ENCODE results near the gene CACNA1C.

The CACNA1C gene

DNA sequence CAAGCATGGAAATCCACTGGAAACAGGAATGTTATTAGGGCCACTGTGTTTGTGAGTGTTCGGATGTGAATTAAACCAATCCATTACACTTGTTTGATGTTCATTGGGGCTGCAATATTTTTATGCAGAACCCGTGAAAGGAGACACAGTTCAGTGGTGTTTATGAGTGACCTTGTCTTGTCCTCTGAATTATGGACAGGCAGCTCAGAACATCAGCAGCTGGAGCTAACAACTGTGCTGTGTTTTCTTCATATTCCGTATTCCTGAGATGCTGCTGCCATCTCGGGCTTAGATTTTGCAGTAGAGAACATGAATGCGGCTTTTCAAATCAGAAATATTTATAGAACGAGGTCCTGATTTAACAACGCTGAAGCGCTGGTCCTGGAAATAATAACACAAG lies 20.3 kb upstream of the CACNA1C start:
- no peak overlapping the region for H3K4me3 ChIP-seq (ENCODE audit: low read depth, low read length)
- no peak for DNase-seq (ENCODE audit: low read depth)

DNA sequence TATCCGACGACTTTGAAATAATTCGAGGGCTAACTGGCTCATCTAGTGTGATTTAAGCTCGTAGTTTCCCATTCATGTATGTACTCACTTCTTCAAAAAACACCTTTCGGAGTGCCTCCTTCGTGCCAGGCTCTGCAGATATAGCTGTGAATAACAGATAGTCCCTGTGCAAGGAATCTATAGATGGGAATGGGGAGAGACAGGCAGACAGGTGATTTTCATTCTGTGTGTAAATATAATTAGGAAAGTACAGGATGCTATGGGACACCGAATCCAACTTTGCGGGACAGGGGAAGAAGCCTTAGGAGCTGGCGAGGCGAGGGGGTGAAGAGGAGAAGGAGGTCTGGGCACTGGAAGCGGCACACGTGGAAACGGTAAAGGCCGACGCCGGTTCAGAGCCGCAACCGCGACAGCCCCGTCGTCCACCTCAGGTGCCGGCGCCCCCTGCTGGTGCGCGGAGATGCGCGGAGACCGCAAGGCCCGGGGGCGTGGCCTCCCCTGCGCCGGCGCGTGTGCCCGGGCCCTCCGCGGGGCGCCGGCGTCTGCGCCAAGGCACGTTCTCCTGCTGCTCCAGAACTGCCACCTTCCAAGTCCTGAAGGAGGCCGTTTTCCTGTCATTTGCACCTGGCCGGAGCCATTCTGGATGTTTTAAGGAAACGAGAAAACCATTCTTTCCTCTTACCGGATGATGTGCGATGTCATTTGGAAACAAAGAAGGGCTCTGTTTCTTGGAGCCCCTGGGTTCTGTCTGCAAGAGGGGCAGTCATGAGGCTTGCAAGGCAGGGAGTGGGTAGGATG lies 18.0 kb upstream of the CACNA1C start:
- DNase-seq (ENCODE audit: low read depth), result no peak
- peak overlapping the region; percentile 39 for H3K4me3 ChIP-seq (ENCODE audit: low read depth, low read length)

DNA sequence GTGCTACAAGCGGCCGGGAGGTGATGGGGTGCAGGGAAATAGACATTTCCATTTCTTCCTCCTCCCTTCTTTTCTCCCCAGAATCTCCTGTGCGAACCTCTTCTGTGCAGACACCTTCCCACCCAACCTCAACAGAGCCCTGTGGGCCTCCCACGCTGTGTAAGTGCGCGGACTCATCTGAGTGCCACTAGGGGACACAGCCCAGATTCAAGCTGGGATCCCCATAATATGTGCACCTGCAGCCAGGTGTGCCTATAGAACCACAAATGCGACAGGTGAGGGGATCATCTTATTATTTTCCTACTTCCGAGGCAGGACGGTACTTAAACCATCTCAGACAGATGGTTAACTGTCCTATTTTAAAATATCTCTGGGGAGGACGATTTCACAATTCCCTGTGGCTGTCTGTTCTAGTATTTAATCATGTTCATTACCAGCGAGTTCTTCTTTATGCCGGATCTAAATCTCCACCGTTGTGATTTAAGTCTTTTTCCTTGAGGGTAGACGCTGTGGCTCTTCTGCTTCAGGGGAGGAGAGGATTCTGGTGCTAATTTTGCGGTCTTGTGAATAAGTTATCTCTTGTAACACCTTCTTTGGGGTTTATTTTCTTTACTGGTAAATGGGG lies 17.2 kb upstream of the CACNA1C start:
- H3K4me3 ChIP-seq (ENCODE audit: low read depth, low read length), result peak overlapping the region; percentile 39
- DNase-seq (ENCODE audit: low read depth), result no peak

DNA sequence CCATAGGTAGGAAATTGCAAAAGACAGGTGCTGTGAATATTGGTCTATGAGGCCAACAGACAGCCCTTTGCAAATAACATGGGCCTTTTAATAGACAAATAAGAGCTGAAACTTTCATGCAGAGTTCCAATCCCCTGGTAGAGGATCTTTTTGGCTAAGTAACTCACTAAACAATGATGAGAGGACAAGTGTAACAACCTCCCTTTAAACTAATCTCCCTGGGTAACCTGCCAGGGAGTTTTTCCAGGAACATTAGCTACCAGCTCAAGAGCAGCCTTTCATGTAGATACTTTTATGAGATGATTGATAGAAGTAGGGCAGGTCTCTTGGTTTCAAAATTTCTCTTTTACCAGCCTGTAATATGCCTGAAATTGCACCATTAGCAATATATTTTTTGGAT lies 13.8 kb upstream of the CACNA1C start:
- no peak for DNase-seq (ENCODE audit: low read depth)
- no peak overlapping the region for H3K4me3 ChIP-seq (ENCODE audit: low read depth, low read length)

DNA sequence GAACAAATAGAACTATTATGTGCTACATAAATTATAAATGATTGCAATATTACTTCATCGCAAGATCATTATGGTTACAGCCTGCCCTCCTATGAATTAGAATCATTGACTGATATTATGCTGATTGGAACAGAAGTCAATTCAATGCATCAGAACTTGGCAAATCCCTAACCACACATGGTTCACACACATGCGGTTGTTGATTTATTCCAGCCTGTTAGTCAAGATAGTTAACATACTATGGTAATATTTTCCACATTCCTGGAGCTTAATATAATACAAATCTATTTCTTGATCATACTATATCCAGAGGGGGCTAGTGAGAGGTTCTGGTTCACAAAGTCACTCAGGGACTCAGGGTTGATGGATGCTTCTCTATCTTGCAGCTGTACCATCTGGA lies 9.7 kb upstream of the CACNA1C start:
- no peak overlapping the region for H3K4me3 ChIP-seq (ENCODE audit: low read depth, low read length)
- DNase-seq (ENCODE audit: low read depth), result no peak

DNA sequence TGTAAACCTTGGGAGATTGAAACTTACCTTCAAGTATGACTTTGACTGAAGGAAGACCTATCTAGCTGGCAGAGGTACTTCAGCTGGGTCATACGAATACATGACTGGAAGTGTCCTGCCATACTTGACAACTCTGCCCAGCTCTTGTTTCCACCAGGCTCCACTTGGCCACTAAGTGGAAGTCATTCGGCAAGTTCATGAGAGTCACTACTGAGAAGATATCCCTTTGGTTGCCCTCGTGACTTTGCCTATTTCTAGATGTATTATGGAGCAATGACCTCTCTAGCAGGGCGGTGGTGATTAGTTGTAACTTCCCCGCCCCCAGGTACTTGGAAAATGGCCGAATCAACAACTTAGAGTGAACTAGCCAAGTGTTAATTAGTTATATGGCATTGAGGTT lies 8.6 kb upstream of the CACNA1C start:
- no peak overlapping the region for H3K4me3 ChIP-seq (ENCODE audit: low read depth, low read length)
- DNase-seq (ENCODE audit: low read depth), result no peak

DNA sequence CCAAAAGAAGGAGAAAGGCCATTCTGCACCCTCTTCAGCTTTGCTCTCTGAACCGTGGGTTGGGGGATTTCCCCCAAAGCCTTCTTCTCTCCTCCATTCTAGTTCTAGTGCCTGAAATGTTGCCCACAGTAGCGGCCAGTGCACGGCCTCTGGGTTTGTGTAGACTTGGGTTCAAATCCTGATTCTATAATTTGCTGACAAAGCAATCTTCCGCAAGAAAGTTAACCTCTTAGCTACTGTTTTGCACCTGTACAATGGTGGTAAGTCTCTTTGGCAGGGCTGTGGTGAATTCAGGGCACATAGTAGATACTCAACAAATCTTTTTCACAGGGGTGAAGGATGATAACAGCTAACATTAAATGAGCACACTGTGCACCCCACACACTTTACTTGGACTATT lies 5.8 kb upstream of the CACNA1C start:
- H3K4me3 ChIP-seq (ENCODE audit: low read depth, low read length), result no peak overlapping the region
- DNase-seq (ENCODE audit: low read depth), result no peak

DNA sequence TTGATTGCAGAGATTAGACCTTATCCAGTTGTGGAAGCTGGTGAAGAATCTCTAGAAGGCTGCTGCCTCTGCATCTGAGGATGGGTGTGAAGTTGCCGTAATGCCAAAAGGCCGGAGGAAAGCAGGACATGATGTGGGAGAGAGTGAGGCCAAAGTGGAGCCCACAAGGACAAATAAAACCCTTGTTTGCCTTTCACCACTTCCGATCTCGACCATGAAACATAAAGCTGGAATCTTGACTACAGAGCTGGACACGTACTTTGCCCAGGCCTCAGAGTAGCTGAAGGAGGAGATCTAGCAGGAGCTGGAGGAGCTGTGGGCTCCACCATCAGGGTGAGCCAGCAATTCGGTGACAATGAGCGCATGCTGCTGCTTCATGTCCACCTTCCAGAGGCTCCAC lies 5.0 kb upstream of the CACNA1C start:
- no peak for DNase-seq (ENCODE audit: low read depth)
- no peak overlapping the region for H3K4me3 ChIP-seq (ENCODE audit: low read depth, low read length)

DNA sequence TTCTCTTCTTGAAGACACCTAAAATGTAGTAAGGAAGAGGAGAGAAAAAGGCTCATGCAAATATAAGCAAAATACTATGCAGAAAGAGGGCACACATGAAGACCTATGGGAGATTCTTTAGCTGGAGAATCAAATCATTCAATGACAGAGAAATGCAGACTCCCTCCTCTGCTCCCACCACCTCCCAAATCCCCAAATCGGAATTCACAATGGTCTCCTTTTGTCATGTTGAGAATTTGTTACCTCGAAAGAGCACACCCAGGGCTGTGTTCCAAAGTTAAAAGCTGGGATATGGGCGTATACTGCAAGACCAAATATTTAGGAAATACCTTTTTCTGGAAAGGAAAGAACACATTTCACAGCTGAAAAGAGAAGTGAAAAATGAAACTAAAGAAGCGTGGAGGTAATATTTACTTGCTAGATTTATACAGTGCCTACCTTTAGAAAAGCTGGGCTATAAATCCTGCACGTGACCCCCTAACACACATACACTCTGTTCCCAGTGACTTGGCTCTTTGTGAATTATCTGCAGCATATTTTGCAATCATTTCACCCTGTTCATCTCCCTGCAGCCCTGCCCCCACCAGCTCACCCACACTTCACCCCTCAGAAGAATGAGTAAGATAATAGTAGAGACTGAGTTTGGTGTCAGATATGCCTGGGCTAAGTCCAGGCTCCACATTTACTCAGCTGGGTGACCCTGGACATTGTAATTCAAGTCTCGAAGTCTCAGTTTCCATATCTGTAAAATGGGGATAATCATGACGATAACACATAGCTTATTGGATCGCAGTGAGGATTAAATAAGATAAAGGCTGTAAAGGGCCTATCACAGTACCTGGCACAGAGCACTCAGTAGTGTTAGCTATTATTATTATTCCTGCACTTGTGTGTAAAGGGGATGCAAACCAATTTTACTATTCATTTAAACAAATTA lies 2.9 kb upstream of the CACNA1C start:
- DNase-seq (ENCODE audit: low read depth), result no peak

DNA sequence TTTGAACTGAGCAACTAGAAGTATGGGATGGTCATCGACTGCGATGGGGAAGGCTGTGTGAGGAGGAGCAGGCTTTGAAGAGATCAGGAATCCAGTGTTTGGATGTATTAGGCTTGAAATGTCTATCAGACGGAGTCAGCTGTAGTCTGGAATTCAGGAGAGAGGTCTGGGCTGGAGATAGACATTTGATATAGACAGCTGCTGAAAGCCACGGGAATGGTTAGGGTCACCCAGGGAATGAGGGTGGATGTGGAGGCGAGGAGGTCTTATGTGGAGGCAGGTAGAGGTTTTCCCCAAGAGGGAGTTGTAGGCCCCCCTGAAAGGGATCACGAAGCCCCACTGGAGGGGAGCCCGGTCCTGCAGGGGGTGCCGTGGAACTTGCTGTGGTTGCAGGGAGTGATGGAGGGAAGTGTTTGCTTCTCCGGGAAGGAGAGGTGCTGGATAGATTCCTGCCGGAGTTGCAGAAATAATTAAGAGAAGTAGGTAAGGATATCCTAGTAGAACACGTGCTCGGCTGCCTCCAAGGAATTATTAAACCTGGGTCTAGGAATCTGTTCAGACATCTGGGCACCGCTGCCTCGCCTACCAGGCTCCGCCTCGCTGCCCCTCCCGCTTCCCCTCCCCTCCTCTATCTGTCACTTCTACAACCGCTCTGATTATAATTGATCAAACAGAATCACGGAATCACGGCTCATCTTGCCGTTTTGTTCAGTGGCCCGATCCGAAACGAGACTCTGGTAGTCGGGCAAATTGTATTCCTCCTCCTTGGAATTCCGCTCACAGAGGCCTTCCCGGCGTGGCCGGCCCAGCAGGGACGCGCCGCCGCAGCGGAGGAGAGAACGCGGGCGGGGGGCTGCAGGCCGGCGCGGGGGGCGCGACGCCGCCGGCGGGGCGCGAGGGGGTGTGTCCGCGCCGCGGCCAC lies 826 bp upstream of the CACNA1C start:
- no peak for DNase-seq (ENCODE audit: low read depth)
- peak overlapping the region; percentile 51 for H3K4me3 ChIP-seq (ENCODE audit: low read depth, low read length)

More for the DNA sequence above, 2.9 kb upstream of the CACNA1C start:
- no peak overlapping the region for H3K4me3 ChIP-seq (ENCODE audit: low read depth, low read length)

DNA sequence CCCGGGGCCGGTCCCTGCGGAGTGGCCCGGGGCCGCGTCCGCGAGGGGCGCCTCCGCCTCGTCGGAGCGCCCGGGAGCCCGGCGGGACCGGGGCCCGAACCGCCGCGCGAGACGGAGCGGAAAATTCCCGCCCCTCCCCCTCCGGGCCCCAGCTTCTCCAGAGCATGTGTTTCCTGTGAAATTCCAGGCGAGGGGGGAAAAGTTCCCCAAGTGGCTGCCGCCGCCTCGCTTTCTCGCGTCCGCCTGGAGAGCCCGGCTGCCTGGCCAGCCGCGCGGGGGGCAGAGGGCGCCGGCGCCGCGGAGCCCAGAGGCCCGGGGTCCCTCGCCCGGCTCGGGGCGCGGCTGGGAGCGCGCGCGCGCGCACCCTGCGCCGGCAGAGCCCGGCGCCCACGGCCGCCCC lies 904 bp downstream of the CACNA1C start:
- peak overlapping the region; percentile 64 for H3K4me3 ChIP-seq (ENCODE audit: low read depth, low read length)
- no peak for DNase-seq (ENCODE audit: low read depth)

DNA sequence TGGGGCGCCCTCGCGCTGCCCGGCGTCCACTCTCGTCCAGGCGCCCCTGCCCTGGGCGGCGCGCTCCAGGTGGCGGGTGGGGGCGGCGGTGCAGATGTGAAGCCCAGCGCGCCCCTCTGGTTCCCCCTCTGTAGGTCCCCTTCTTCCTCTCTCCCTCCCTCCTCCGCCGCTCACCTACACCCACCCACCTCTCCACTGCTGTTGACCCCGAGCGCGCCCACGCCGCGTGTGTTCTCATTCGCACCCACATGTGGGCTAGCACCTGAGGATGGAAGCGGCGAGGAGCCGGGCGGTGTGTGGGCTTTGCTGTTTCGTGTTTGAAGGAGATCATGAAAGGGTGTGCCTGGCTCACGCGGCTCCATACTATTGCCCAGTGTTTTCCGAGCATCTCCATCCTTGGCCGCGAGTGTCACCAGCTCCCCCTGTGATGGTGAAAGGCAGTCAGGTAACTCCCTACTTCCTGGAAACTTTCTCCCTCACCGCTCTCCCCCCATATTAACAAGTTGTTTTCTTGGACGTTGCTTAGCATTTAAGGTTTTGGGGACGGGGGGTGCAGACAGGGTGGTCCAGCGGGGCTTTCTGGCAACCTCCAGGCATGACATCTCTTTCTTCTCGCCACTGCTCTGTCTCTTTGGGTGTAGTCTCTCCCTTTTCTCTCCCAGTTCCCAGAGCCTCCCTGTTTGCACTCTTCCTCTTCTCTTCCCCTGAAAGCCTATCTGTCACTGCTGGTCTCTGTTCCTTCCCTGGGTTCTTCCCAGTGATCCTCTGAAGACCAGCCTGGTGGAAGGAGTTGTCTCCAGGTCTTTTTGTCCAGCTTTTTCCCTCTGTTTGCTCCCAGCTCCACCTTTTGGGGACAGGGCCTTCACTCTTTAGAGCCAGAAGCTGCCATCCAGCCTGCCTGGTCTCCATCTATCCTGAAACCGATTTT lies 1.6 kb downstream of the CACNA1C start:
- H3K4me3 ChIP-seq (ENCODE audit: low read depth, low read length), result peak overlapping the region; percentile 64
- DNase-seq (ENCODE audit: low read depth), result no peak

DNA sequence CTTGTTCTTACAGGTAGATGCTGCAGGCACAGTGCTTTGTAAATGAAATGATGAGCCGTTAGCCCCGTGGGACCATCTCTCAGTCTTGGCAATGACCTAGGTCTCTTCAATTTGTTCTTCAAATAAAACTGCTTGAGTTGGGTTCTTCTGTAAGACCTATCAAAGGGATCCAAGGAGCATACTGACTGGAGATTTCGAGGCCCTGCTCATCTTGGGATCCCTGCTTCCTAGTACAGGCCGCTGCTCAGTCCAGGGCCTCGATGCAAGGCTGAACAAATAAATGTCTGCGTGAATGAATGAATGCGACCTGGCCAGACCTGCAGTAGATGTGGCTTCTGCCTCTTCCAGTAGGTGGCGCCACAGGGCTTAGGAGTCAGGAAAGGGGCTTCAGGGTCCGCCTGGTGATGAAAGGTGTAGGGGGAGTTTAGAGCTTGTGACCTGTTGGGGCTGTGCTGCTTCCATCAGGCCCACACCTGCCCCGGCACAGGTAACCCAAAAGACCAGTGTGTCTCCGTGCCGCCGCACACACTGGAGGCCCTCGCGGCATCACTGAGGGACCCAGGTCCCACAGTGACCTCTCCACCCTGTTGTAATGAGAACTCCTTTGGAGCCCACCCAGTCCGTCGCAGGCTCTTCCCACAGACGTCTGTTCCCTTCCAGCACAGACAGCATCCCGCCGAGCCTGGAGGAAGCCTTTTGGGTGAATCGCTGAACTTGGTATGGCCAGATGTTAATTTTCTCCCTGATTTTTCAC lies 4.4 kb downstream of the CACNA1C start:
- DNase-seq (ENCODE audit: low read depth), result no peak
- H3K4me3 ChIP-seq (ENCODE audit: low read depth, low read length), result no peak overlapping the region

DNA sequence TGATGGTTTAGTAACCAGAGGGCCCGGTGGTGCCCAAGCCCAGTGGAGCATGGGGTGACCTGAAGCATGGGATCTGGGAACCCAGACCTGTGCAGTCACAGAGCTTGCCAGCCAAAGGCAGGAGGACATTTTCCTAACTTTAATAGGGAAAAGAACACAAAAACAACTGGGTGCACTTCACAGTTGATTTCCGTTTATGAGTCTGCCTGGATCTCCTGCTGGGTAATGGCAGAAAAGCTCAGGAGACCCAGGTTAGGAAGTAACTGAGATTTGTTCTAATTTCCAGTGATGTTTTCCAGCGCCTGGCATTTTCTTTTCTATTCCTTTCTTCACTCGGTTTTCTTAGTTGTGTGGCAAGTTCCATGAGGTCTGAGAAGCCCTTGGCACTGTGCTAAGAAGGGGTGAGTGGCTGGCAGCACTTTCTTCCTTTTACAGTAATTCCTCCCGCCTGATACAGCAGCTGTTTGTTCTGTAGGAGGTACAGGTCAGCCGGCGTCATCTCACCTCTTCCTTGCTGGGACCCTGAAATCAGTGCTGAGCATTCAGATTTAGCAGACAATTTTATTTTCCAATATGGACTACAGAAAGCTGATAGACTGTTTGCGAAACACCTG lies 5.1 kb downstream of the CACNA1C start:
- DNase-seq (ENCODE audit: low read depth), result no peak
- H3K4me3 ChIP-seq (ENCODE audit: low read depth, low read length), result no peak overlapping the region

DNA sequence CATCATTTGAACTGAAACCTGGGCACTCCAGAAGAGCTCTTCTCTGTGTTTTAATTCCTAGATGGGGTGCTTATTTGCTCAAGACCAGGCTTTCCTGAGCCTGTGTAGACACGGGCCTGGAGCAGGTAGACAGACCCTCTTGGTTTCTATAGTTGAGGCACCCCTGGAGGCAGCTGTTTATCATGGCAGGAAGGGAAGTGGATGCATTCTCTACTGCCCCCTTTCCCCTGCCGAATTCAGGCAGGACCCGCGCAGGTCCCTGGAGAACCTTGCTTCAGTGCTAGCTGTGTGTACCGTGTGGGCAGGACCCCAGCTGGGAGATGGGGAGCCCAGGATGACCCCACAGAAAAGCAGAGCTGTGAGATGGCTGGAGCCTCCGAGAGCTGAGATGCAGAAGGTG lies 6.0 kb downstream of the CACNA1C start:
- no peak for DNase-seq (ENCODE audit: low read depth)
- H3K4me3 ChIP-seq (ENCODE audit: low read depth, low read length), result no peak overlapping the region

DNA sequence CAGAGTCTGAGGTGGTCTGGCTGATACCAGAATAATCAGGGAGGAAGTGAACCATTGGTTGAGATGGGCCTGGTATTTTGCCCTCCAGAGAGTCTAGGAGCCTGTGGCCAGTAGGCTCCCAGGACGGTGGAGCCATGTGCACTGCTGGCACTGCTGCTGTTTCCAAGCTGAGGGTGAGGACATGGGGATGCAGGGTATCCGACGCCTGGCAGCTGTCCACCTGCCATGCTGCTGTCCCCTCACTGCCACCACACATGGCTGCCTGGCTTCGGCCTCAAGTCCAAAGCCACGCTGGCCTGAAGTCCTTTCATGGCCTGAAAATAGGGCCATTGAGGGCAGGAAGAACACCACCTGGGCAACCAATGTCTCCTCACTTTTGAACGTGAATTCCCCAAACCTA lies 8.6 kb downstream of the CACNA1C start:
- H3K4me3 ChIP-seq (ENCODE audit: low read depth, low read length), result no peak overlapping the region
- no peak for DNase-seq (ENCODE audit: low read depth)

DNA sequence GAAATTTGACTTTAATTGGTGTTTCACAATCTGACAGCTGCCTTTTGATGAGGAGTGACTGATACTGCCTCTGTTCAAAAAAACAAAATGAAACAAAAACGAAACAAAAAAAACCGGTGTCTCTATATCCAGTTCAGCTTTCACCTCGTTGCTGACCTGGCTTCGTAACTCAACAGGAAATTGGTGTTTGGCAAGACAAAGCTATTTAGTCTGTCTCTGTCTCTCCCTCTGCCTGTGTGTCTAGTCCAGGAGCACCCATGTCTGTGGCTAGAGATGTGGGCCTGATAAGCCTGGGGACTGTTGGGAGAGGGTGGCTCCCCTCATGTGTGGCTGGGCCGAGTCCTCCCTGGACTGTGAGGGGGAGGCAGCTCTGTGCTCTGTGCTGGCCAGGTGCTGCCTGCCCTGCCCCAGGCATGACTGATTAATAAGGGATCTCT lies 11.3 kb downstream of the CACNA1C start:
- no peak for DNase-seq (ENCODE audit: low read depth)
- H3K4me3 ChIP-seq (ENCODE audit: low read depth, low read length), result no peak overlapping the region

Measured in skeletal muscle cell (primary cell).